Stimulated activated CD4-positive, alpha-beta T cell treated with anti-CD3 and anti-CD28 coated beads, Interleukin-15, amount 100 ng/mL, for 24 hours (primary cell): ENCODE data around the gene FAM131A.

ENCODE experiments used
- DNase-seq: peaks from one replicate; pipeline ENCODE4 v3.0.0-alpha.2; 2020

Gene FAM131A

GRCh38 chr3:184337399-184337714 is at the start of gene FAM131A:
Gene FAM131A, plus strand, starts transcription at chr3:184337600. Its CDS starts 31 bp downstream, at chr3:184337631.
- DNase-seq = no peak

GRCh38 chr3:184289426-184289938 is 47.9 kb upstream of the FAM131A start:
- DNase-seq = peak; percentile 79

- DNase-seq = no peak
Observed at GRCh38 chr3:184290331-184290730, 47.1 kb upstream of the FAM131A start.

GRCh38 chr3:184291044-184291737 is 46.2 kb upstream of the FAM131A start:
- no peak for DNase-seq

- DNase-seq = no peak
Observed at GRCh38 chr3:184291738-184292445, 45.5 kb upstream of the FAM131A start.

- DNase-seq = no peak
Observed at GRCh38 chr3:184295771-184296170, 41.6 kb upstream of the FAM131A start.

DNA sequence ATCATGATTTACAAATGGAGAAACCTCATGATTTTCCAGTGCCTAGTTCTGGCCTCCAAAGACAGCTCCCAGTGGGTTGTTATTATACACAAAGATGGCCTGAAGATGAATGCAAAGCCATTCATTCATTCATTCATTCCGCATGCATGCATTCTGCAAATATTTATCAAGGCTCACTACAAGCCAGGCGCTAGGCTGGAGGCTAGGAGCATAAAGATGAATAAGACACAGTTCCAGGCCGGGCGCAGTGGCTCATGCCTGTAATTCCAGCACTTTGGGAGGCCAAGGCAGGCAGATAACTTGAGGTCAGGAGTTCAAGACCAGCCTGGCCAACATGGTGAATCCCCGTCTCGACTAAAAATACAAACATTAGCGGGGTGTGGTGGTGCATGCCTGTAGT is 40.8 kb upstream of the FAM131A start:
- no peak for DNase-seq

GRCh38 chr3:184298759-184299487 is 38.5 kb upstream of the FAM131A start, which contains the start of gene PSMD2:
Gene PSMD2, plus strand, starts transcription at chr3:184299241. Its CDS starts 26 bp downstream, at chr3:184299267.
- DNase-seq = peak; percentile 99

- no peak for DNase-seq
Observed at GRCh38 chr3:184299488-184300377, 37.7 kb upstream of the FAM131A start.

- DNase-seq = no peak
Observed at GRCh38 chr3:184300378-184300720, 37.1 kb upstream of the FAM131A start.

GRCh38 chr3:184305577-184305976 is 31.8 kb upstream of the FAM131A start:
- DNase-seq = no peak

DNA sequence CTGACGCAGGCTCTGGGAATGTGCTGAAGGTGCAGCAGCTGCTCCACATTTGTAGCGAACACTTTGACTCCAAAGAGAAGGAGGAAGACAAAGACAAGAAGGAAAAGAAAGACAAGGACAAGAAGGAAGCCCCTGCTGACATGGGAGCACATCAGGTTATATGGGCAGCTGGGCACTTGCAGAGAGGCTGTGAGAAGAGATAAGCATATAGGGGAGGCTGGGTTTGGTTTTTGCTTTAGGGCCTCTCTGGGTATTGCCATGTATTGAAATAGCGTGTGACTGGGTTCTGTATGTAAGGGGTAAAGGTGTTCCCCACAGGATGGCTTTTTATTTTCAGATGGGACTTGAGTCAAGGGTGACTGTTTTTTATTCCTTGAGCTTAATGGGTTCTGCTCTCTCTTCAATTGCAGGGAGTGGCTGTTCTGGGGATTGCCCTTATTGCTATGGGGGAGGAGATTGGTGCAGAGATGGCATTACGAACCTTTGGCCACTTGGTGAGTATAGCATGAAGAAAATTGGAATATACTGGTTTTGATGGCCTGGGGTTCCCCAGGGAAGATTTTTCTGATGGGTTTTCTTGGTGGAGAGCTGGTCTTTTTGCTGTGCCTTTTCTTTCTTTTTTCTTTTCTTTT is 30.9 kb upstream of the FAM131A start:
- DNase-seq = no peak

GRCh38 chr3:184307915-184308314 is 29.5 kb upstream of the FAM131A start:
- no peak for DNase-seq

- no peak for DNase-seq
Observed at GRCh38 chr3:184308744-184309143, 28.7 kb upstream of the FAM131A start.

DNA sequence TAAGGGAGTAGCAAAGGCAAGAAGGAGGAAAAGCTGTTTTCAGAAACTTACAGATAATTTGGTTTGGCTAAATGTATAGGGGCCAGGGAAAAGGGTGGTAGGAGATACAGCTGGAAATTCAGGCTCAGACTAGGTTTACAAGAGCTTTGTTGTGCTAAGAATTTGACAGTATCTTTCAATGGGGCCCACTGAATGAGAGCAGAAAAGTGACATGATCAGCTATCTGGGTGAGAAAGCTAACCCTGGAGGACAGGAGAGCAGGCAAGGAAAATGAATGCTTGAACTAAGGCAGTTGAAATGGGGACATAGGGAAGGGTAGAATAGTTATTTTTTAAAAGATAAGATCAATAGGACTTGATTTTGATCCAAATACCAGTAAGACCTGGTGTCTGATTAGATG is 25.8 kb upstream of the FAM131A start:
- DNase-seq = no peak

DNA sequence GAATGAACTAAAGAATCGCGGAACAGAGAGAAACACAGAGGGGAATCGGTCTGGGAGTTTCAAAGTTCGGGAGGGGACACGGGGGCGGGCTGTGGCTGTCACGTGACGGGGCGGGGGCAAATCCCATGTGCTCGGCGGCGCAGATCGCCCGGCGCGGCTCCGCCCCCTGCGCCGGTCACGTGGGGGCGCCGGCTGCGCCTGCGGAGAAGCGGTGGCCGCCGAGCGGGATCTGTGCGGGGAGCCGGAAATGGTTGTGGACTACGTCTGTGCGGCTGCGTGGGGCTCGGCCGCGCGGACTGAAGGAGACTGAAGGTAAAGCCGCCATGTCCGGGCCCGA is 23.1 kb upstream of the FAM131A start, which contains the start of gene EIF4G1:
EIF4G1 (plus strand) TSS at position 244 of the 337 bp plus-strand sequence. CDS start 1,191 bp downstream, outside the sequence.
- DNase-seq = peak; percentile 95

- peak; percentile 65 for DNase-seq
Observed at GRCh38 chr3:184314700-184315542, 22.5 kb upstream of the FAM131A start.

- no peak for DNase-seq
Observed at GRCh38 chr3:184315543-184315867, 21.9 kb upstream of the FAM131A start.

DNA sequence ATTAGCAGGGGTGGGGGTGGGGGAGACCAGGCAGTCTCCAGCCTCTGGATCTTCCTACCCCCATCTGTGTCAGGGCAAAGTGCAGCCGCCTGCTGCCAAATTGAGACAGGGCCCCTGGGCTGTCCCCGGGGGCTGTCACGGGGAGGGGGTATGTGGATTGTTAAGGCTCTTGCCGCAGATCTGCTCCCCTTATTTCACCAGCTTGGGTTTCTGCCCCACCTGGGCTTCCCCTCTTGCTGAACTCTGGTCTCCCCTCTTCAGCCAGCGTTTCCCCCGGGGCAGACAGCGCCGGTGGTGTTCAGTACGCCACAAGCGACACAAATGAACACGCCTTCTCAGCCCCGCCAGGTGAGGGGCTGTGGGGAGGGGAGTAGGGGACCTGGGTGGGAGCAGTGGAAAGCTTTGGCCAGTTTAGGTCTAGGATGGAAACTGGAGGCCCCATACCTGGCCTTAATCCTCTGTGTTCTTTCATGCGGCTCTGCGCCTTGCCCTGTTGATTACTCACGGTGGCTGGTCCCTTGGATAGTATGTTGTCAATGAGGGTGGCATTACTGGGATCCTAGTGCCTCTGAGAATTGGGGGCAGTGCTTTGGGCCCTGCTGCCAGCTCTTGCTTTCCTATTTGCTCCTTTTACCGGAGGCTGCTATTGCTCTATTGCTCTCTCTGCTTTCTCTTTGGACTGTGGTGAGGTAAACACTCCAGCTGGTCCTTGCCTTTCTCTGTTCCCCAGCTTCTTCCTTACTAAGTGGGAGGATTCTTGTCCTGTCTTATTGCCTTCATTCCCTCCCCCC is 21.3 kb upstream of the FAM131A start:
- DNase-seq = no peak

DNA sequence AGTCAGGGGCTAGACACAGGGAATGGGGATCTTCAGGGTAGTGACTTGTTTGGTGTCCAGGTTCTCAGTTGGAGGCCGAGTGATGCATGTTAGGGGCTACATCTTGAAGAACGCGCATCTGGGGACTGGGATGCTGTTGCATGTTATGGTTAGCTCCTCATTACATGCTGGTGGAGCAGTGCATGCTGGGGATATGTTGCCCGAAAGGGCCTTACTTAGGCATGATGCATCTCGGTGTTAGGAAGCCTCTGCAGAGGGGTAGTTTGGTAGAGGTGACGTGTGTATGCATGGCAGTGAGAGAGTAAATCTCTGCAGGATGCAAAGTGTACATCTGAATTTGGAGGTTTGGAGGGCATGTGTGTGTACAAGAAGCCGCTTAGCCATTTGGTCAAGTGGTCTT is 20.6 kb upstream of the FAM131A start:
- DNase-seq = no peak

DNA sequence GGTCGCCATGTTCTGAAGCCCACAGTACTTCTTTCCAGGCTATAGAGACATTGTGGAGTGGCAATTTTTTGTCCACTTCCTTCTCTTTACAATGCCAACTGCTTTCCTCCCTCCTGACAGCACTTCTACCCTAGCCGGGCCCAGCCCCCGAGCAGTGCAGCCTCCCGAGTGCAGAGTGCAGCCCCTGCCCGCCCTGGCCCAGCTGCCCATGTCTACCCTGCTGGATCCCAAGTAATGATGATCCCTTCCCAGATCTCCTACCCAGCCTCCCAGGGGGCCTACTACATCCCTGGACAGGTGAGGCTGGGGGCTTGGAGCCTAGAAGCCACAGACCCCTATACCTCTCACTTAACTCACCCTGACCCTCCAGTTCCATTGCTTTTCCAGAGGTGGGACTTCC is 20.2 kb upstream of the FAM131A start:
- no peak for DNase-seq
